Measurements from ENCODE around the gene SMIM15. TPM values are rescaled to one million over a fixed set of nuclear protein-coding genes. Genes with fewer than 3 reads are reported as not detected.

SMIM15 gene
- total RNA-seq, 1 experiment from 2014 or later = 83.9 TPM

DNA sequence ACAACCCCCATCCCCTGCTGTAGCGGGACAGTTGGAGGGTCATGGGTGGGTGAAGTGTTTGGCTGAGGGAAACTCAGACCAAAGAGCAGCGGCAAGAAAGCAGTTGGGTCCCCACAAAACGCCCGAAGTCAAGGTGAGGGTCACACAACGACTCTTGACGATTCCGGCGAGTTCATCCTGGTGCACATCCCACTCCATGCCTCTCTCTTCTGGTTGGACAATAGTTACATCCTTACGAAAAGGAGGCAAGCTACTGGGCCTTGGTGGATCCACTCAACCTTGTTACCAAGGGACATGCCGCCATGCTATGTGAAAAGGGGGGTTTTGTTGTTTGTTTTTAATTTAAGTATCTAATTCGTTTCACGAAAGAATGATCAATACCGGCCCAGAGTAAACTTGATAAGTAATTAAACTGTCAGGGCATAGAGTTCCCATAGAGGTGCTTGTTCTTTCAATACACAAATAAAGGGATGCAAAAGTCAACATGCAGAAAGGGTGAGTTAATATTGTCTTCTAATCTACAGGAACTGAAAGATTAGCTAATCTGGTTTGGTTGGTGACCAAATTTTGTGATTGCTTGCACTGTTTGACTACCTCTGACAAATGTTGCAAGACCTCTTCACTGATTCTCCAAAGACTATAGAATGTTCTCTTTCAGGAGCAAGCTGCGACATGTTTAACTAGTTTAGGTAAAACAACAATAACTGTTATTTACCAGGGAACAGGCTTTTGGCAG is 732 bp upstream of the SMIM15 start (continued):
- TF ChIP-seq EGR1 (IDR thresholded peaks at IDR 0.05; ENCODE audit: low read depth) = no peak; the same call in 1 of the 2 replicates
- no peak for TF ChIP-seq YY1 (IDR thresholded peaks at IDR 0.05; ENCODE audit: extremely low read depth, insufficient replicate concordance, low read depth, low read length)
- no peak for TF ChIP-seq POLR2AphosphoS5 (IDR thresholded peaks at IDR 0.05; ENCODE audit: low read depth, low read length)

DNA sequence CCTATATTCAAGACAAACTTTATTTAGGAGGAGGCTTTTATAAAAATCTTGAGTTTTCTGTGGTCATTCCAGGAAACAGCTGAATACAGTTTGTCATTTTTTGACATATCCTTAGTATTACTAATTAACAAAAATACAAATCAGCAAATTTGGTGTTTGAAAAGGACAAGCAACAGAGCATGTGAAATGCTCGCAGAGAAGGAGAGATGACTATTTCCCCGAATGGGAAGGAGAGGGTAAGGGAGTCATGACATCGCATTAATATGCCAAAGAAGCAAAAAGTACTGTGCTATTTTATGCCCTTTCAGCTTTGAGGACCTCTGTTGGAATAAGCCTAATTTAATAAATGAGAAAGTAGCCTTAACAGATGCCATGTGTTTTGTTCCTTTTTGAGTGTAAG is 1.8 kb downstream of the SMIM15 start:
- no peak overlapping the region; a peak in 1 of 4 replicates for H3K4me3 ChIP-seq (replicated peaks in 1 of 2; ENCODE audit: low read depth in 1 of 2, low read length in 2 of 2)
- 0 out of 2 replicates have a peak overlapping the region, but pooled peaks have one; percentile 98 for H3K9ac ChIP-seq (ENCODE audit: low read length)
- peak overlapping the region; percentile 72; the same call in 1 of the 2 replicates for H3K4me2 ChIP-seq (ENCODE audit: low read length)
- H3K27ac ChIP-seq (ENCODE audit: low read depth, low read length) = no peak overlapping the region
- H3K36me3 ChIP-seq (ENCODE audit: control insufficient read depth in 1 of 2, insufficient read depth in 2 of 2, low read length in 2 of 2) = peaks cover 31% of the 10 kb centered on the region in 2 experiments; a peak in 3 of 4 replicates
- H3K27me3 ChIP-seq (ENCODE audit: insufficient read depth, low read length) = no peaks in the 10 kb centered on the region
- H3K9me2 ChIP-seq (ENCODE audit: insufficient read depth) = no peaks in the 10 kb centered on the region
- BruUV-seq (replicated peaks) = no TSS peak
- intact Hi-C loops (cut with micrococcal nuclease) = loop anchor here (5.0 kb wide), 2 partner anchors 203 to 482 kb away; no protein-coding TSS in a partner anchor
- ChIA-PET RAD21 (ENCODE audit: low non-redundant PET in 1 of 2, low total read pairs in 2 of 2, uncharacterized antibody in 2 of 2, unreplicated experiment in 2 of 2) (no interaction called here), POLR2A (no interaction called here), CTCF (no interaction called here)
- no peak for ATAC-seq
- no peaks in the 10 kb centered on the region for H4K20me1 ChIP-seq (ENCODE audit: insufficient read depth)
- H3K79me2 ChIP-seq (ENCODE audit: insufficient read depth, low read length) = peaks cover 70% of the 10 kb centered on the region
- DNase-seq (ENCODE audit: low read depth, low spot score) = no peak
- no peak overlapping the region for H2AFZ ChIP-seq (ENCODE audit: low read depth, low read length, poor library complexity, severe bottlenecking)
- TF ChIP-seq, protein P1, sequence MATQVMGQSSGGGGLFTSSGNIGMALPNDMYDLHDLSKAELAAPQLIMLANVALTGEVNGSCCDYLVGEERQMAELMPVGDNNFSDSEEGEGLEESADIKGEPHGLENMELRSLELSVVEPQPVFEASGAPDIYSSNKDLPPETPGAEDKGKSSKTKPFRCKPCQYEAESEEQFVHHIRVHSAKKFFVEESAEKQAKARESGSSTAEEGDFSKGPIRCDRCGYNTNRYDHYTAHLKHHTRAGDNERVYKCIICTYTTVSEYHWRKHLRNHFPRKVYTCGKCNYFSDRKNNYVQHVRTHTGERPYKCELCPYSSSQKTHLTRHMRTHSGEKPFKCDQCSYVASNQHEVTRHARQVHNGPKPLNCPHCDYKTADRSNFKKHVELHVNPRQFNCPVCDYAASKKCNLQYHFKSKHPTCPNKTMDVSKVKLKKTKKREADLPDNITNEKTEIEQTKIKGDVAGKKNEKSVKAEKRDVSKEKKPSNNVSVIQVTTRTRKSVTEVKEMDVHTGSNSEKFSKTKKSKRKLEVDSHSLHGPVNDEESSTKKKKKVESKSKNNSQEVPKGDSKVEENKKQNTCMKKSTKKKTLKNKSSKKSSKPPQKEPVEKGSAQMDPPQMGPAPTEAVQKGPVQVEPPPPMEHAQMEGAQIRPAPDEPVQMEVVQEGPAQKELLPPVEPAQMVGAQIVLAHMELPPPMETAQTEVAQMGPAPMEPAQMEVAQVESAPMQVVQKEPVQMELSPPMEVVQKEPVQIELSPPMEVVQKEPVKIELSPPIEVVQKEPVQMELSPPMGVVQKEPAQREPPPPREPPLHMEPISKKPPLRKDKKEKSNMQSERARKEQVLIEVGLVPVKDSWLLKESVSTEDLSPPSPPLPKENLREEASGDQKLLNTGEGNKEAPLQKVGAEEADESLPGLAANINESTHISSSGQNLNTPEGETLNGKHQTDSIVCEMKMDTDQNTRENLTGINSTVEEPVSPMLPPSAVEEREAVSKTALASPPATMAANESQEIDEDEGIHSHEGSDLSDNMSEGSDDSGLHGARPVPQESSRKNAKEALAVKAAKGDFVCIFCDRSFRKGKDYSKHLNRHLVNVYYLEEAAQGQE (IDR thresholded peaks at IDR 0.05; ENCODE audit: low read depth) = no peak
- TF ChIP-seq EZH2phosphoT487 (IDR thresholded peaks at IDR 0.05; ENCODE audit: borderline replicate concordance) = no peak
- TF ChIP-seq, protein P2, sequence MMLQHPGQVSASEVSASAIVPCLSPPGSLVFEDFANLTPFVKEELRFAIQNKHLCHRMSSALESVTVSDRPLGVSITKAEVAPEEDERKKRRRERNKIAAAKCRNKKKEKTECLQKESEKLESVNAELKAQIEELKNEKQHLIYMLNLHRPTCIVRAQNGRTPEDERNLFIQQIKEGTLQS (IDR thresholded peaks at IDR 0.05) = no peak
- TF ChIP-seq CEBPB (IDR thresholded peaks at IDR 0.05; ENCODE audit: low read depth) = no peak
- TF ChIP-seq ZNF274 (IDR thresholded peaks at IDR 0.05; ENCODE audit: low read depth, low read length) = no peak
- no peak for TF ChIP-seq POLR2A (IDR thresholded peaks at IDR 0.05; ENCODE audit: borderline replicate concordance, extremely low read depth, insufficient read depth, insufficient read length)
- no peak for TF ChIP-seq FOSL1 (IDR thresholded peaks at IDR 0.05; ENCODE audit: low read depth)
- no peak for TF ChIP-seq CBX3 (IDR thresholded peaks at IDR 0.05; ENCODE audit: low read depth)
- TF ChIP-seq, protein P3, sequence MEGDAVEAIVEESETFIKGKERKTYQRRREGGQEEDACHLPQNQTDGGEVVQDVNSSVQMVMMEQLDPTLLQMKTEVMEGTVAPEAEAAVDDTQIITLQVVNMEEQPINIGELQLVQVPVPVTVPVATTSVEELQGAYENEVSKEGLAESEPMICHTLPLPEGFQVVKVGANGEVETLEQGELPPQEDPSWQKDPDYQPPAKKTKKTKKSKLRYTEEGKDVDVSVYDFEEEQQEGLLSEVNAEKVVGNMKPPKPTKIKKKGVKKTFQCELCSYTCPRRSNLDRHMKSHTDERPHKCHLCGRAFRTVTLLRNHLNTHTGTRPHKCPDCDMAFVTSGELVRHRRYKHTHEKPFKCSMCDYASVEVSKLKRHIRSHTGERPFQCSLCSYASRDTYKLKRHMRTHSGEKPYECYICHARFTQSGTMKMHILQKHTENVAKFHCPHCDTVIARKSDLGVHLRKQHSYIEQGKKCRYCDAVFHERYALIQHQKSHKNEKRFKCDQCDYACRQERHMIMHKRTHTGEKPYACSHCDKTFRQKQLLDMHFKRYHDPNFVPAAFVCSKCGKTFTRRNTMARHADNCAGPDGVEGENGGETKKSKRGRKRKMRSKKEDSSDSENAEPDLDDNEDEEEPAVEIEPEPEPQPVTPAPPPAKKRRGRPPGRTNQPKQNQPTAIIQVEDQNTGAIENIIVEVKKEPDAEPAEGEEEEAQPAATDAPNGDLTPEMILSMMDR (IDR thresholded peaks at IDR 0.05 in 2 of 3, conservative IDR thresholded peaks at IDR 0.05 in 1 of 3; ENCODE audit: borderline replicate concordance in 1 of 3, insufficient read depth in 1 of 3, low read depth in 2 of 3, low read length in 2 of 3) = no peak
- no peak for TF ChIP-seq SP1 (IDR thresholded peaks at IDR 0.05; ENCODE audit: low read depth)
- TF ChIP-seq ELF1 (IDR thresholded peaks at IDR 0.05; ENCODE audit: borderline replicate concordance, low read depth) = no peak
- TF ChIP-seq EZH2 (IDR thresholded peaks at IDR 0.05) = no peak
- no peak for TF ChIP-seq JUND (IDR thresholded peaks at IDR 0.05)
- no peak for TF ChIP-seq SIN3A (IDR thresholded peaks at IDR 0.05; ENCODE audit: low read depth)
- TF ChIP-seq, protein P4, sequence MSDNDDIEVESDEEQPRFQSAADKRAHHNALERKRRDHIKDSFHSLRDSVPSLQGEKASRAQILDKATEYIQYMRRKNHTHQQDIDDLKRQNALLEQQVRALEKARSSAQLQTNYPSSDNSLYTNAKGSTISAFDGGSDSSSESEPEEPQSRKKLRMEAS (IDR thresholded peaks at IDR 0.05) = no peak
- TF ChIP-seq ZFX (IDR thresholded peaks at IDR 0.05) = no peak
- no peak for TF ChIP-seq POLR2AphosphoS5 (IDR thresholded peaks at IDR 0.05; ENCODE audit: low read depth, low read length)
- TF ChIP-seq YY1 (IDR thresholded peaks at IDR 0.05; ENCODE audit: extremely low read depth, insufficient replicate concordance, low read depth, low read length) = no peak
- H3K4me1 ChIP-seq (ENCODE audit: control insufficient read depth in 1 of 2, insufficient read depth in 2 of 2, low read length in 2 of 2) = peaks cover 0 to 16% of the 10 kb centered on the region in 2 experiments; a peak in 2 of 4 replicates
- H3K9me3 ChIP-seq (ENCODE audit: control insufficient read depth in 1 of 2, insufficient read depth in 1 of 2, low read depth in 1 of 2, low read length in 2 of 2) = no peaks in the 10 kb centered on the region

Measured in HCT116 (cell line).